GM12874 (cell line): ENCODE results near the gene PPP4R2.

Source experiments
- CTCF ChIP-seq: IDR thresholded peaks from 2 replicates; pipeline ENCODE4 v1.5.1; 2011; ENCODE audit warnings: low read depth, mild to moderate bottlenecking, control low read depth, low read length, moderate library complexity; ENCODE audit not compliant: insufficient read depth

Gene PPP4R2

GRCh38 chr3:73009750-73010149 lies 13.1 kb downstream of the PPP4R2 start:
- no peak for TF ChIP-seq CTCF

GRCh38 chr3:73010158-73010557 lies 13.5 kb downstream of the PPP4R2 start:
- TF ChIP-seq CTCF: no peak

- TF ChIP-seq CTCF: no peak
Measured at GRCh38 chr3:73018298-73018697, 21.7 kb downstream of the PPP4R2 start.

- TF ChIP-seq CTCF: no peak
Measured at GRCh38 chr3:73018790-73019441, 22.3 kb downstream of the PPP4R2 start.

GRCh38 chr3:73021301-73021835 lies 24.8 kb downstream of the PPP4R2 start:
- no peak for TF ChIP-seq CTCF

- TF ChIP-seq CTCF: no peak
Measured at GRCh38 chr3:73024836-73025235, 28.2 kb downstream of the PPP4R2 start.

GRCh38 chr3:73026111-73026759 lies 29.6 kb downstream of the PPP4R2 start:
- TF ChIP-seq CTCF: no peak
